B cell (primary cell): ENCODE results near the gene DHX30. TPM values are rescaled to one million over a fixed set of nuclear protein-coding genes. Genes with fewer than 3 reads are reported as not detected.

Experiments used
- ATAC-seq: fragments of 200-7000 bp; cut with Tn5 transposase; one replicate; pipeline ENCODE4 v1.10.0; 2021; ENCODE audit warnings: low read depth, mild to moderate bottlenecking, moderate number of reproducible peaks, moderate library complexity
- CTCF ChIA-PET: fragments of 350-600 bp; sonication (Branson Sonifier 250); formaldehyde crosslinking; loops from one replicate; lab custom pipeline; 2021; ENCODE audit warnings: antibody characterized with exemption, inconsistent platforms; lab: Charles Lee
- POLR2A ChIA-PET: fragments of 350-600 bp; sonication (Branson Sonifier 250); formaldehyde crosslinking; loops from one replicate; lab custom pipeline; 2021; ENCODE audit warnings: antibody characterized with exemption; lab: Charles Lee
- DNase-seq: peaks from one replicate; pipeline ENCODE4 v3.0.0; 2013
- H2AFZ ChIP-seq: 2 replicates; pipeline ENCODE4 v1.6.1; 2012; ENCODE audit warnings: mild to moderate bottlenecking, low read depth, low read length; ENCODE audit not compliant: insufficient read depth, poor library complexity, severe bottlenecking
- H3K27ac ChIP-seq, 2 donors: 1 replicate in 1 of 2; 2 replicates in 1 of 2; pipeline ENCODE4 v1.5.1; 2012 to 2013; ENCODE audit warnings: low read length in 2 of 2, mild to moderate bottlenecking in 2 of 2, moderate library complexity in 1 of 2
- H3K27me3 ChIP-seq, 4 experiments: fragments of 200-600 bp in 1 of 4; sonication (generic) in 1 of 4; replicated peaks in 1 of 4; 1 replicate in 2 of 4; 2 replicates in 2 of 4; pipeline versions ENCODE4 v1.6.1 to v1.7.0; 2013 to 2016; ENCODE audit warnings: low read length in 3 of 4, mild to moderate bottlenecking in 2 of 4, mixed read lengths in 1 of 4, moderate library complexity in 1 of 4; ENCODE audit not compliant: insufficient read depth in 4 of 4, control insufficient read depth in 3 of 4; ENCODE audit errors: control extremely low read depth in 1 of 4
- H3K36me3 ChIP-seq, 2 experiments: replicated peaks in 1 of 2; 1 replicate in 1 of 2; 2 replicates in 1 of 2; pipeline versions ENCODE4 v1.6.1 to v1.7.1; 2013; ENCODE audit warnings: low read length in 1 of 2; ENCODE audit not compliant: insufficient read depth in 2 of 2, control insufficient read depth in 1 of 2; ENCODE audit errors: control extremely low read depth in 1 of 2, extremely low read depth in 1 of 2
- H3K4me1 ChIP-seq, 2 donors: fragments of 200-600 bp in 1 of 2; sonication (generic) in 1 of 2; 1 replicate in 1 of 2; 2 replicates in 1 of 2; pipeline versions ENCODE4 v1.5.1 to v1.6.1; 2013 to 2017; ENCODE audit warnings: low read length in 2 of 2; ENCODE audit not compliant: control insufficient read depth in 2 of 2, insufficient read depth in 2 of 2
- H3K4me2 ChIP-seq: replicated peaks from 2 replicates; pipeline ENCODE3; 2012; ENCODE audit warnings: mild to moderate bottlenecking, low read depth, low read length; ENCODE audit not compliant: poor library complexity, severe bottlenecking
- H3K4me3 ChIP-seq, 5 experiments: fragments of 200-600 bp in 1 of 5; sonication (generic) in 1 of 5; 1 replicate in 3 of 5; 2 replicates in 2 of 5; pipeline versions ENCODE4 v1.5.1 to v1.7.0; 2011 to 2016; ENCODE audit warnings: low read length in 4 of 5, mild to moderate bottlenecking in 4 of 5, low read depth in 2 of 5, control low read depth in 1 of 5, moderate library complexity in 1 of 5; ENCODE audit not compliant: insufficient read depth in 1 of 5; ENCODE audit errors: control extremely low read depth in 1 of 5, extremely low read depth in 1 of 5
- H3K79me2 ChIP-seq: fragments of 200-600 bp; sonication (generic); one replicate; pipeline ENCODE4 v1.6.0; 2016; ENCODE audit warnings: low read length; ENCODE audit not compliant: control insufficient read depth, insufficient read depth
- H3K9ac ChIP-seq: fragments of 200-600 bp; sonication (generic); 2 replicates; pipeline ENCODE4 v1.6.1; 2017; ENCODE audit warnings: mild to moderate bottlenecking, low read length, moderate library complexity
- H3K9me3 ChIP-seq, 3 donors: one replicate each; pipeline versions ENCODE4 v1.6.1 to v1.7.1; 2013; ENCODE audit warnings: low read length in 2 of 3; ENCODE audit not compliant: control insufficient read depth in 2 of 3, insufficient read depth in 1 of 3; ENCODE audit errors: control extremely low read depth in 1 of 3
- H4K20me1 ChIP-seq: 2 replicates; pipeline ENCODE4 v1.6.0; 2012; ENCODE audit warnings: mild to moderate bottlenecking, low read length; ENCODE audit not compliant: insufficient read depth, control insufficient read depth, poor library complexity, severe bottlenecking
- H3K27ac Mint-ChIP-seq: one replicate; pipeline ENCODE4 v1.8.0; 2021; ENCODE audit warnings: mixed read lengths
- H3K27me3 Mint-ChIP-seq: one replicate; pipeline ENCODE4 v1.8.0; 2021; ENCODE audit warnings: mixed read lengths
- H3K4me1 Mint-ChIP-seq: one replicate; pipeline ENCODE4 v1.8.0; 2021; ENCODE audit warnings: mixed read lengths
- H3K4me3 Mint-ChIP-seq: one replicate; pipeline ENCODE4 v1.8.0; 2021; ENCODE audit warnings: mixed read lengths
- H3K9me3 Mint-ChIP-seq: one replicate; pipeline ENCODE4 v1.8.0; 2022; ENCODE audit warnings: mixed read lengths; ENCODE audit not compliant: insufficient read depth
- CTCF ChIP-seq: fragments of 200-600 bp; IDR thresholded peaks from one replicate; pipeline ENCODE4 v1.8.0; 2022; ENCODE audit warnings: antibody characterized with exemption, mild to moderate bottlenecking
- EZH2 ChIP-seq: IDR thresholded peaks from 2 replicates; pipeline ENCODE4 v1.6.1; 2012; ENCODE audit warnings: borderline replicate concordance, low read depth, mild to moderate bottlenecking, moderate library complexity, low read length; ENCODE audit not compliant: insufficient read depth, poor library complexity, severe bottlenecking
- WGBS: methylation state at CpG from one replicate; pipeline ENCODE4 v1.1.5; 2013; ENCODE audit warnings: missing lambda C conversion rate; ENCODE audit not compliant: insufficient coverage; 5-methylcytosine and 5-hydroxymethylcytosine counted together
- intact Hi-C: fragments of 100-400 bp; cut with micrococcal nuclease; formaldehyde crosslinking; loops from one replicate; pipeline ENCODE4 v1.10.0; 2022
- polyA plus RNA-seq: library from polyadenylated mRNA; depleted of rRNA; stranded (reverse); fragments of >200 nt; gene quantifications from 2 replicates; pipeline ENCODE4 v1.2.3, GENCODE V29; 2012
- total RNA-seq, 2 donors: library from RNA; stranded (reverse); fragments of 120-200 nt in 1 of 2; gene quantifications; 1 replicate in 1 of 2; 2 replicates in 1 of 2; pipeline versions ENCODE4 v1.2.3 to v1.2.4, GENCODE V29; 2013 to 2022

The DHX30 gene
- total and polyA plus RNA-seq, 2 donors (not counting 1 experiment from before 2014, with no cell fraction given), result 77.0 to 81.8 TPM

GRCh38 chr3:47863391-47864128 is 60.6 kb downstream of the DHX30 start:
- TF ChIP-seq CTCF (no peak), EZH2 (no peak)
- Histone ChIP-seq H3K27me3 (no peaks in the 10 kb centered on the region), H3K4me1 (no peaks in the 10 kb centered on the region), H4K20me1 (no peaks in the 10 kb centered on the region), H3K79me2 (no peaks in the 10 kb centered on the region), H3K9me3 (no peaks in the 10 kb centered on the region), H2AFZ (no peak overlapping the region), H3K9ac (no peak overlapping the region), H3K4me2 (no peak overlapping the region), H3K27ac (no peak overlapping the region), H3K36me3 (peaks cover 4 to 37% of the 10 kb centered on the region in 2 experiments), H3K4me3 (no peak overlapping the region)
- Mint-ChIP-seq H3K4me3 (no peak overlapping the region), H3K9me3 (no peaks in the 10 kb centered on the region), H3K27me3 (no peaks in the 10 kb centered on the region), H3K4me1 (no peaks in the 10 kb centered on the region), H3K27ac (no peak overlapping the region)
- DNase-seq (no peak), ATAC-seq (no peak)
- ChIA-PET POLR2A (no interaction called here), CTCF (no interaction called here)
- WGBS, result 97% methylated on average over 11 of the region's 12 CpGs
- intact Hi-C loops, result no loop called here

DNA sequence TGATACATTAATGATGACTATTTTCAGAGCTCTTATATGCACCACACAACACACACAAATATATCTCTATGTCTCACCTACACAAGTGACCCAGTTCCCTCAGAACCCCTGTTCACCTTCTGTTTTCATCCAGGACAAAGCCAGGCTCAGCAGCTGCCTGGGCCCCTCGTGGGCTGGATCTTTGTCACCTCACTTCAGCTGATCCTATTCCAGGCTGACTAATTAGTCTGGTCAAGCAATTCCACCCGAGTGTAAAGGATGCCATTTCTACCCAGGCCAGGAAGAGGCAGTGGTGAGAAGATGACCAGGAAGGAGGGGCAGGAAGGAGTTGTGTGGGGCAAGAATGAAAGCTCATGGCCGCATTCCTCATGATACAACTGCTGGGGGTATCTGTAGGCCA is 62.3 kb downstream of the DHX30 start:
- Mint-ChIP-seq H3K27me3 (no peaks in the 10 kb centered on the region), H3K4me3 (no peak overlapping the region), H3K4me1 (no peaks in the 10 kb centered on the region), H3K9me3 (no peaks in the 10 kb centered on the region), H3K27ac (no peak overlapping the region)
- Histone ChIP-seq H3K4me3 (no peak overlapping the region), H3K9ac (no peak overlapping the region), H3K4me1 (no peaks in the 10 kb centered on the region), H3K27ac (no peak overlapping the region), H3K4me2 (no peak overlapping the region), H3K79me2 (no peaks in the 10 kb centered on the region), H2AFZ (no peak overlapping the region), H4K20me1 (no peaks in the 10 kb centered on the region), H3K9me3 (no peaks in the 10 kb centered on the region), H3K36me3 (peaks cover 5 to 53% of the 10 kb centered on the region in 2 experiments), H3K27me3 (no peaks in the 10 kb centered on the region)
- intact Hi-C loops, result no loop called here
- CTCF ChIA-PET, result interaction anchor here (1.1 kb wide), 1 partner anchor 28 kb away, joined by 4 read pairs; no protein-coding TSS in a partner anchor
- TF ChIP-seq EZH2, result no peak
- no peak for TF ChIP-seq CTCF
- DNase-seq (no peak), ATAC-seq (no peak)
- POLR2A ChIA-PET, result no interaction called here
- 90% methylated on average over 3 of the region's 3 CpGs for WGBS
